B cell (primary cell): ENCODE results near the gene MAP3K12. TPM values are rescaled to one million over a fixed set of nuclear protein-coding genes. Genes with fewer than 3 reads are reported as not detected.

ENCODE experiments used
- ATAC-seq: fragments of 200-7000 bp; cut with Tn5 transposase; one replicate; pipeline ENCODE4 v1.10.0; 2021; ENCODE audit warnings: low read depth, mild to moderate bottlenecking, moderate number of reproducible peaks, moderate library complexity
- CTCF ChIA-PET: fragments of 350-600 bp; sonication (Branson Sonifier 250); formaldehyde crosslinking; loops from one replicate; lab custom pipeline; 2021; ENCODE audit warnings: antibody characterized with exemption, inconsistent platforms; lab: Charles Lee
- POLR2A ChIA-PET: fragments of 350-600 bp; sonication (Branson Sonifier 250); formaldehyde crosslinking; loops from one replicate; lab custom pipeline; 2021; ENCODE audit warnings: antibody characterized with exemption; lab: Charles Lee
- DNase-seq: peaks from one replicate; pipeline ENCODE4 v3.0.0; 2013
- H2AFZ ChIP-seq: 2 replicates; pipeline ENCODE4 v1.6.1; 2012; ENCODE audit warnings: mild to moderate bottlenecking, low read depth, low read length; ENCODE audit not compliant: insufficient read depth, poor library complexity, severe bottlenecking
- H3K27ac ChIP-seq, 2 donors: 1 replicate in 1 of 2; 2 replicates in 1 of 2; pipeline ENCODE4 v1.5.1; 2012 to 2013; ENCODE audit warnings: low read length in 2 of 2, mild to moderate bottlenecking in 2 of 2, moderate library complexity in 1 of 2
- H3K27me3 ChIP-seq, 4 experiments: fragments of 200-600 bp in 1 of 4; sonication (generic) in 1 of 4; replicated peaks in 1 of 4; 1 replicate in 2 of 4; 2 replicates in 2 of 4; pipeline versions ENCODE4 v1.6.1 to v1.7.0; 2013 to 2016; ENCODE audit warnings: low read length in 3 of 4, mild to moderate bottlenecking in 2 of 4, mixed read lengths in 1 of 4, moderate library complexity in 1 of 4; ENCODE audit not compliant: insufficient read depth in 4 of 4, control insufficient read depth in 3 of 4; ENCODE audit errors: control extremely low read depth in 1 of 4
- H3K36me3 ChIP-seq, 2 experiments: replicated peaks in 1 of 2; 1 replicate in 1 of 2; 2 replicates in 1 of 2; pipeline versions ENCODE4 v1.6.1 to v1.7.1; 2013; ENCODE audit warnings: low read length in 1 of 2; ENCODE audit not compliant: insufficient read depth in 2 of 2, control insufficient read depth in 1 of 2; ENCODE audit errors: control extremely low read depth in 1 of 2, extremely low read depth in 1 of 2
- H3K4me1 ChIP-seq, 2 donors: fragments of 200-600 bp in 1 of 2; sonication (generic) in 1 of 2; 1 replicate in 1 of 2; 2 replicates in 1 of 2; pipeline versions ENCODE4 v1.5.1 to v1.6.1; 2013 to 2017; ENCODE audit warnings: low read length in 2 of 2; ENCODE audit not compliant: control insufficient read depth in 2 of 2, insufficient read depth in 2 of 2
- H3K4me2 ChIP-seq: replicated peaks from 2 replicates; pipeline ENCODE3; 2012; ENCODE audit warnings: mild to moderate bottlenecking, low read depth, low read length; ENCODE audit not compliant: poor library complexity, severe bottlenecking
- H3K4me3 ChIP-seq, 5 experiments: fragments of 200-600 bp in 1 of 5; sonication (generic) in 1 of 5; 1 replicate in 3 of 5; 2 replicates in 2 of 5; pipeline versions ENCODE4 v1.5.1 to v1.7.0; 2011 to 2016; ENCODE audit warnings: low read length in 4 of 5, mild to moderate bottlenecking in 4 of 5, low read depth in 2 of 5, control low read depth in 1 of 5, moderate library complexity in 1 of 5; ENCODE audit not compliant: insufficient read depth in 1 of 5; ENCODE audit errors: control extremely low read depth in 1 of 5, extremely low read depth in 1 of 5
- H3K79me2 ChIP-seq: fragments of 200-600 bp; sonication (generic); one replicate; pipeline ENCODE4 v1.6.0; 2016; ENCODE audit warnings: low read length; ENCODE audit not compliant: control insufficient read depth, insufficient read depth
- H3K9ac ChIP-seq: fragments of 200-600 bp; sonication (generic); 2 replicates; pipeline ENCODE4 v1.6.1; 2017; ENCODE audit warnings: mild to moderate bottlenecking, low read length, moderate library complexity
- H3K9me3 ChIP-seq, 3 donors: one replicate each; pipeline versions ENCODE4 v1.6.1 to v1.7.1; 2013; ENCODE audit warnings: low read length in 2 of 3; ENCODE audit not compliant: control insufficient read depth in 2 of 3, insufficient read depth in 1 of 3; ENCODE audit errors: control extremely low read depth in 1 of 3
- H4K20me1 ChIP-seq: 2 replicates; pipeline ENCODE4 v1.6.0; 2012; ENCODE audit warnings: mild to moderate bottlenecking, low read length; ENCODE audit not compliant: insufficient read depth, control insufficient read depth, poor library complexity, severe bottlenecking
- H3K27ac Mint-ChIP-seq: one replicate; pipeline ENCODE4 v1.8.0; 2021; ENCODE audit warnings: mixed read lengths
- H3K27me3 Mint-ChIP-seq: one replicate; pipeline ENCODE4 v1.8.0; 2021; ENCODE audit warnings: mixed read lengths
- H3K4me1 Mint-ChIP-seq: one replicate; pipeline ENCODE4 v1.8.0; 2021; ENCODE audit warnings: mixed read lengths
- H3K4me3 Mint-ChIP-seq: one replicate; pipeline ENCODE4 v1.8.0; 2021; ENCODE audit warnings: mixed read lengths
- H3K9me3 Mint-ChIP-seq: one replicate; pipeline ENCODE4 v1.8.0; 2022; ENCODE audit warnings: mixed read lengths; ENCODE audit not compliant: insufficient read depth
- EZH2 ChIP-seq: IDR thresholded peaks from 2 replicates; pipeline ENCODE4 v1.6.1; 2012; ENCODE audit warnings: borderline replicate concordance, low read depth, mild to moderate bottlenecking, moderate library complexity, low read length; ENCODE audit not compliant: insufficient read depth, poor library complexity, severe bottlenecking
- WGBS: methylation state at CpG from one replicate; pipeline ENCODE4 v1.1.5; 2013; ENCODE audit warnings: missing lambda C conversion rate; ENCODE audit not compliant: insufficient coverage; 5-methylcytosine and 5-hydroxymethylcytosine counted together
- intact Hi-C: fragments of 100-400 bp; cut with micrococcal nuclease; formaldehyde crosslinking; loops from one replicate; pipeline ENCODE4 v1.10.0; 2022
- polyA plus RNA-seq: library from polyadenylated mRNA; depleted of rRNA; stranded (reverse); fragments of >200 nt; gene quantifications from 2 replicates; pipeline ENCODE4 v1.2.3, GENCODE V29; 2012
- total RNA-seq, 2 donors: library from RNA; stranded (reverse); fragments of 120-200 nt in 1 of 2; gene quantifications; 1 replicate in 1 of 2; 2 replicates in 1 of 2; pipeline versions ENCODE4 v1.2.3 to v1.2.4, GENCODE V29; 2013 to 2022
- TF ChIP-seq, protein P1 (sequence below): fragments of 200-600 bp; IDR thresholded peaks from one replicate; pipeline ENCODE4 v1.8.0; 2022; ENCODE audit warnings: antibody characterized with exemption, mild to moderate bottlenecking

Gene MAP3K12
- total and polyA plus RNA-seq, 2 donors (not counting 1 experiment from before 2014, with no cell fraction given): 15.0 to 17.0 TPM

DNA sequence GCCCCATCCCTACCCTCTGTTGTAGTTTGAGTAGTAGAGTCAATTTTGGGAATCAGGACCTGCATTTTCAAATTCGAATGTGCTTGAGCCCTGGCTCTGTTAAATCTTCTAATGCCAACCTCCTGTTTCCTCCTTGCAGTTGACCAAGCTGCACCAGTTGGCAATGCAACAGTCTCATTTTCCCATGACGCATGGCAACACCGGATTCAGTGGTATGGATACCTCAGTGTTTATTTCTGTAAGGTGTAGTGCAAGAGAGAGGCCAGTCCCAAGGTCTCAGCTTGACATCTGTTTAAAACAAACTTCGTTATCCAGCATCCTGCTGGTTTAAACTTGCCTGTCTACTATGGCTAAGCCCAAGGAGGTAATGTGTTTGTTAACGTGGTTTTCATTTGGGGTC, 32.2 kb downstream of the MAP3K12 start:
- no peaks in the 10 kb centered on the region for H3K9me3 ChIP-seq
- intact Hi-C loops: no loop called here
- no peaks in the 10 kb centered on the region for H3K27me3 ChIP-seq
- DNase-seq (no peak), ATAC-seq (no peak)
- H3K79me2 ChIP-seq: peaks cover 78% of the 10 kb centered on the region
- H3K27ac Mint-ChIP-seq: no peak overlapping the region
- H3K4me3 ChIP-seq: no peak overlapping the region
- H3K4me2 ChIP-seq: no peak overlapping the region
- no peaks in the 10 kb centered on the region for H3K4me1 ChIP-seq
- peaks cover 4% of the 10 kb centered on the region for H3K4me1 Mint-ChIP-seq
- H3K9ac ChIP-seq: no peak overlapping the region
- ChIA-PET POLR2A (no interaction called here), CTCF (interaction anchor here (0.6 kb wide), 1 partner anchor 59 kb away, joined by 4 read pairs; no protein-coding TSS in a partner anchor)
- peaks cover 19 to 99% of the 10 kb centered on the region in 2 experiments for H3K36me3 ChIP-seq
- H3K4me3 Mint-ChIP-seq: no peak overlapping the region
- WGBS: 100% methylated on average over 3 of the region's 5 CpGs
- H2AFZ ChIP-seq: no peak overlapping the region
- peaks cover 87% of the 10 kb centered on the region for H4K20me1 ChIP-seq
- H3K9me3 Mint-ChIP-seq: no peaks in the 10 kb centered on the region
- no peak for TF ChIP-seq EZH2
- TF ChIP-seq, protein P1, sequence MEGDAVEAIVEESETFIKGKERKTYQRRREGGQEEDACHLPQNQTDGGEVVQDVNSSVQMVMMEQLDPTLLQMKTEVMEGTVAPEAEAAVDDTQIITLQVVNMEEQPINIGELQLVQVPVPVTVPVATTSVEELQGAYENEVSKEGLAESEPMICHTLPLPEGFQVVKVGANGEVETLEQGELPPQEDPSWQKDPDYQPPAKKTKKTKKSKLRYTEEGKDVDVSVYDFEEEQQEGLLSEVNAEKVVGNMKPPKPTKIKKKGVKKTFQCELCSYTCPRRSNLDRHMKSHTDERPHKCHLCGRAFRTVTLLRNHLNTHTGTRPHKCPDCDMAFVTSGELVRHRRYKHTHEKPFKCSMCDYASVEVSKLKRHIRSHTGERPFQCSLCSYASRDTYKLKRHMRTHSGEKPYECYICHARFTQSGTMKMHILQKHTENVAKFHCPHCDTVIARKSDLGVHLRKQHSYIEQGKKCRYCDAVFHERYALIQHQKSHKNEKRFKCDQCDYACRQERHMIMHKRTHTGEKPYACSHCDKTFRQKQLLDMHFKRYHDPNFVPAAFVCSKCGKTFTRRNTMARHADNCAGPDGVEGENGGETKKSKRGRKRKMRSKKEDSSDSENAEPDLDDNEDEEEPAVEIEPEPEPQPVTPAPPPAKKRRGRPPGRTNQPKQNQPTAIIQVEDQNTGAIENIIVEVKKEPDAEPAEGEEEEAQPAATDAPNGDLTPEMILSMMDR: no peak
- H3K27ac ChIP-seq: no peak overlapping the region
- H3K27me3 Mint-ChIP-seq: no peaks in the 10 kb centered on the region

DNA sequence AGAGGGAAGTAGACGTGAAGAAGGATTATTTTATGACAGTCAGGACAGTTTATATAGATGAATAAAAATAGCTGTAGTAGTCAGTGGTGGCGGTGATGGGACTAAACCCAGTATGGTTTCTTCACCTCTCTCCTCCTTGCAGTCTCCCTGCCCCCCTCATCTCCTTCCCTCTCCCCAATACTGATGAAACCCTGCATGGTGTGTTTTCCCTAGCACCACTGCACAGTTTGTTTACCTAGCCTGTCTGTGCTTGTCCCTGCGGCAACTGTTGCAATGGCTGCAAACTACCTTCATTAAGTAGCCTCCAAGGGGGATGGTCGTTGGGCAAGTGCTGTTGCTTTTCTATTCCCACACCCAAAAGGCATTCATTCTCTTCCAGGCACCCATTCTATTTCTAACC, 32.6 kb downstream of the MAP3K12 start:
- Histone ChIP-seq H3K27me3 (no peaks in the 10 kb centered on the region), H3K27ac (no peak overlapping the region), H4K20me1 (peaks cover 87% of the 10 kb centered on the region), H3K9ac (no peak overlapping the region), H3K79me2 (peaks cover 82% of the 10 kb centered on the region), H3K9me3 (no peaks in the 10 kb centered on the region), H3K36me3 (peaks cover 16 to 99% of the 10 kb centered on the region in 2 experiments), H2AFZ (no peak overlapping the region), H3K4me2 (no peak overlapping the region), H3K4me1 (no peaks in the 10 kb centered on the region), H3K4me3 (no peak overlapping the region)
- POLR2A ChIA-PET: no interaction called here
- no peak overlapping the region for H3K27ac Mint-ChIP-seq
- no peaks in the 10 kb centered on the region for H3K9me3 Mint-ChIP-seq
- H3K27me3 Mint-ChIP-seq: no peaks in the 10 kb centered on the region
- peaks cover 4% of the 10 kb centered on the region for H3K4me1 Mint-ChIP-seq
- no peak overlapping the region for H3K4me3 Mint-ChIP-seq
- TF ChIP-seq, protein P1: no peak
- no peak for TF ChIP-seq EZH2
- no peak for DNase-seq
- ATAC-seq: no peak
- intact Hi-C loops: no loop called here
- 83% methylated on average over 2 of the region's 4 CpGs for WGBS
- CTCF ChIA-PET: interaction anchor here (0.6 to 1.1 kb wide), 2 partner anchors 13 to 59 kb away, joined by 4 read pairs; no protein-coding TSS in a partner anchor
